ENCODE measurements around the gene SPACA1. TPM values are rescaled to one million over a fixed set of nuclear protein-coding genes. Genes with fewer than 3 reads are reported as not detected.

The SPACA1 gene
- total and polyA plus RNA-seq, 4 donors = not detected

DNA sequence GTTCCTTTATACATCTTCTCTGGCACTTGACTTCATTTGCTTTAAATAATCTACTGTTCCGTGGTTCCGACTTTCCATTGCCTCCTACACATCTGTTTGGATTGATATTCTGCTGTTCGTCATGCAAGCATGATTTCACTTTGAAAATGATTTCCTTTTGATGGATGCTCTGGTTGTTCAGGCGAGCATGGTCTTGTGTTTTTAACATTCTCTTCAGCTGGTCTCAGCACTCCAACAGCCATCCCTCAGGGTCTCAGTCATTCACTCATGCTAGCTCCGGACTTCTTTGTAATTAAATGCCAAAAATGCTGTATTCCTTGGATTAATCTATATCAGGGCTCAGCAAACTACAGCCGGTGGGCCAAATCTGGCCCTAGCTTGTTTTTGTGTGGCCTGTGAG, 27.2 kb upstream of the SPACA1 start:
- Histone ChIP-seq H3K4me3 (ENCODE audit: low read length in 2 of 2) (no peak overlapping the region), H3K36me3 (ENCODE audit: control insufficient read depth in 1 of 2, insufficient read depth in 2 of 2, low read length in 1 of 2) (no peaks in the 10 kb centered on the region), H3K9me3 (ENCODE audit: control insufficient read depth, low read length) (no peaks in the 10 kb centered on the region), H3K27ac (ENCODE audit: low read depth in 1 of 2, low read length in 2 of 2) (no peak overlapping the region), H3K27me3 (ENCODE audit: control insufficient read depth in 1 of 2, insufficient read depth in 2 of 2, low read length in 1 of 2) (no peaks in the 10 kb centered on the region), H3K4me1 (ENCODE audit: control insufficient read depth in 1 of 2, insufficient read depth in 2 of 2, low read length in 2 of 2) (no peaks in the 10 kb centered on the region)
- no peak for ATAC-seq (ENCODE audit: low FRiP score)
- WGBS, 2 donors = 37% methylated on average over 6 of the region's 6 CpGs
- intact Hi-C loops (cut with DNase I) = no loop called here
- no peak for DNase-seq

DNA sequence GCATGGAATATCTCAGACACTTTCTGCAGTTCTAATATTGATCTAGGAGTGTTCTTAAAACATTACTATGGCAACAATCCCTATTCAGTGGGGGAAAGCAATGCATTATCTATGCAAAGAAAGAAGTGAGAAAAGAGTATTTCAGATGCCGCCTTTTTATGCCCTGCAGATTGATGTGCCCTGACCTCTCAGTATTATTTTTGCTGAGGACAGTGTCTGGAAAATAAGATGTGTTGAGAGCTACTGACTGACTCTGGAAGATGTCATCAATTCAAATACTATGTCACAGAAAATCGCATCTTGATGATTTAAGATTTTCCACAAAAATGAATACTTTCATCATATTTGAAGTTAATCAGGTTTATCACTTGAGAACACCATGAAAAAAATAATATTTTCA, 22.9 kb upstream of the SPACA1 start:
- no peaks in the 10 kb centered on the region for H3K4me1 ChIP-seq (ENCODE audit: control insufficient read depth in 1 of 2, insufficient read depth in 2 of 2, low read length in 2 of 2)
- no peaks in the 10 kb centered on the region for H3K27me3 ChIP-seq (ENCODE audit: control insufficient read depth in 1 of 2, insufficient read depth in 2 of 2, low read length in 1 of 2)
- peaks cover 3% of the 10 kb centered on the region for H3K9me3 ChIP-seq (ENCODE audit: control insufficient read depth, low read length)
- H3K36me3 ChIP-seq (ENCODE audit: control insufficient read depth in 1 of 2, insufficient read depth in 2 of 2, low read length in 1 of 2) = peaks cover 0 to 2% of the 10 kb centered on the region in 2 donors
- no peak overlapping the region for H3K4me3 ChIP-seq (ENCODE audit: low read length in 2 of 2)
- no peak overlapping the region for H3K27ac ChIP-seq (ENCODE audit: low read depth in 1 of 2, low read length in 2 of 2)
- no peak for ATAC-seq (ENCODE audit: low FRiP score)
- DNase-seq = no peak
- WGBS, 2 donors = 30 to 40% methylated on average over 2 of the region's 2 CpGs
- intact Hi-C loops (cut with DNase I) = no loop called here

DNA sequence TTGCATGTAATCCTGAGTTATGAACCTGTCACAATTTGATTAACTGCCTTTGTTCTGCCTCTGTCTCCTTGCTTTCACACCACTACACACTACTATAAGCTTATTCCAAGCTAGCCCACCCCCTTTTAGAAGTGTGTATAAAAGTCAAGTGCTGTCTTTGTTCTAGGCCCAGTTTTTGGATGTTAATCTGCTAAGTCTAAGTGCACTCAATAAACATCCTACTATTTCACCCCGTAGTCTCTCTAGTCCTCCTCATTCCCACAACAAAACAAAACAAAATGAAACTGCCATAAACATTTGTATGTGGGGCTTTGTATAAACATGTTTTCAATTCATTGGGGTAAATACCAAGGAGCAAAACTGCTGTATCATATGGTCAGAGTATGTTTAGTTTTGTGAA, 16.1 kb upstream of the SPACA1 start:
- Histone ChIP-seq H3K9me3 (ENCODE audit: control insufficient read depth, low read length) (peaks cover 6% of the 10 kb centered on the region), H3K4me3 (ENCODE audit: low read length in 2 of 2) (no peak overlapping the region), H3K4me1 (ENCODE audit: control insufficient read depth in 1 of 2, insufficient read depth in 2 of 2, low read length in 2 of 2) (no peaks in the 10 kb centered on the region), H3K27ac (ENCODE audit: low read depth in 1 of 2, low read length in 2 of 2) (no peak overlapping the region), H3K27me3 (ENCODE audit: control insufficient read depth in 1 of 2, insufficient read depth in 2 of 2, low read length in 1 of 2) (no peaks in the 10 kb centered on the region), H3K36me3 (ENCODE audit: control insufficient read depth in 1 of 2, insufficient read depth in 2 of 2, low read length in 1 of 2) (peaks cover 0 to 2% of the 10 kb centered on the region in 2 donors)
- intact Hi-C loops (cut with DNase I) = no loop called here
- WGBS, 2 donors = 94 to 95% methylated on average over 1 of the region's 1 CpG
- no peak for ATAC-seq (ENCODE audit: low FRiP score)
- no peak for DNase-seq

DNA sequence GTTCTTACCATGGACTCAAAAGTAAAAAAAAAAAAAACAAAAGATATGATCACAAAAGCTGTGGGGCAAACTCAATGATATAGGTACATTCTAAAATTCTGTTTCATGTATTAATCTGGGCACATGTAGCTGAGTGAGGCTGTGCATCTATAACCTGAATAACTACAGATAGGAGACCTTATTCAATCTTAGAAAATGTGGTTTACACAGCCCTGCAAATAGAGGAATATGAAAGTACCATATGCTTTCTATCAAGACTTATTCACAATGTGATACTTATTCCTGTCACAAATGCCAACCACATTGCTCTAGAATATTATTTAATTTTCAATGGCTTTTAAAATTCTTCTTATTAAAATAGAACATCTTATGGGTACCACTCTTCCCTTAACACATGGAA, 3.1 kb upstream of the SPACA1 start:
- no peak for DNase-seq
- ATAC-seq (ENCODE audit: low FRiP score) = no peak
- H3K4me3 ChIP-seq (ENCODE audit: low read length in 2 of 2) = no peak overlapping the region
- H3K9me3 ChIP-seq (ENCODE audit: control insufficient read depth, low read length) = peaks cover 2% of the 10 kb centered on the region
- no peaks in the 10 kb centered on the region for H3K36me3 ChIP-seq (ENCODE audit: control insufficient read depth in 1 of 2, insufficient read depth in 2 of 2, low read length in 1 of 2)
- H3K27me3 ChIP-seq (ENCODE audit: control insufficient read depth in 1 of 2, insufficient read depth in 2 of 2, low read length in 1 of 2) = no peaks in the 10 kb centered on the region
- H3K4me1 ChIP-seq (ENCODE audit: control insufficient read depth in 1 of 2, insufficient read depth in 2 of 2, low read length in 2 of 2) = no peaks in the 10 kb centered on the region
- H3K27ac ChIP-seq (ENCODE audit: low read depth in 1 of 2, low read length in 2 of 2) = no peak overlapping the region
- intact Hi-C loops (cut with DNase I) = no loop called here

DNA sequence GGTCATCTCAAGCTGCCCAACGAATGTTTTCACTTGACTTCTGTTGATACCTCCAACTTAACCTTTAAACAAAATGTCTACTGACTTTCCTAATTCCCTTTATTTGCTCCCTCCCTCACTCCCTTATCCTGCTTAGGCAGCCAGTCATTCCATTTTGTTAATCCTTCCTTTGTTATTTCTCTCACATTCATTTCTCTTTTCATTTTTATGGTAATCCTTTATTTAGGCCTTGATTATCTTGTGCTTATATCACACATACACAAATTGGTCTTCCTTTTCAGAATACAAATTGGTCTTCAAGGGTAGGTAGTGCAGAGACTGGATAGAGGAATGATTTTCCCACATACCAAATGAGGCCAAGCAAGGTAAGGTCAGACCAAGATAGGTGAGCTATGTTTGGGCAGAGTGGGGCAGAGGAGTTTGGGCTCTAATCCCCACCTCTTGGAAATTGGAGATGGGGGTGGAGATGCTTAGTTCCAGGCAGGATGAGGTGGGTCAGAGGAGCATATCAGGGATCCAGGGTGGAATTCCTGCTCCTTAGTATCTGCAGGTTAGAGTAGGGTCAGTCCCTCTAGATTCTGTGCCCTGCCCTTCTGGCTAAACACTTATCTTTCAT, 2.0 kb upstream of the SPACA1 start:
- Histone ChIP-seq H3K9me3 (ENCODE audit: control insufficient read depth, low read length) (peaks cover 2% of the 10 kb centered on the region), H3K4me3 (ENCODE audit: low read length in 2 of 2) (no peak overlapping the region), H3K4me1 (ENCODE audit: control insufficient read depth in 1 of 2, insufficient read depth in 2 of 2, low read length in 2 of 2) (no peaks in the 10 kb centered on the region), H3K27ac (ENCODE audit: low read depth in 1 of 2, low read length in 2 of 2) (no peak overlapping the region), H3K36me3 (ENCODE audit: control insufficient read depth in 1 of 2, insufficient read depth in 2 of 2, low read length in 1 of 2) (no peaks in the 10 kb centered on the region), H3K27me3 (ENCODE audit: control insufficient read depth in 1 of 2, insufficient read depth in 2 of 2, low read length in 1 of 2) (no peaks in the 10 kb centered on the region)
- DNase-seq = no peak
- intact Hi-C loops (cut with DNase I) = no loop called here
- 78 to 94% methylated on average over 1 of the region's 1 CpG for WGBS, 2 donors
- no peak for ATAC-seq (ENCODE audit: low FRiP score)

DNA sequence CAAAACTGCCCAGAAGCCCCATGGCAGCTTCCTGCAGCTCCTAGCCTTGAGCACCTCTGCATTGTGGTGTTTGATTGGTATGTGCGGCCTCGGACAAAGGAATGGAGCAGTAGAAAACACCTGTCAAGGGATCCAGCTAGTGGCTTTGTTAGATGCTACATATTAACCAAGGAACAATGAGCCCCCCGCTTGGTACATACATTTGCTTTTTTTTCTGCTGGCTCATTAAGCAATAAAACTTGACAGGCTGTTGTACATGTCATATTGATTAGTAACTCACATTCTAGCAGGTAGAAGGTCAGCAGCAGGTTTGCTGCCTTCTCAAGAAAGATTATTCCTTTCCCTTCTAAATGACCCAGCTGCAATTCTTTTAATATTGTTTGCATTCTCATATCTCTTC, 937 bp downstream of the SPACA1 start:
- no peak for DNase-seq
- Histone ChIP-seq H3K4me3 (ENCODE audit: low read length in 2 of 2) (no peak overlapping the region), H3K27me3 (ENCODE audit: control insufficient read depth in 1 of 2, insufficient read depth in 2 of 2, low read length in 1 of 2) (no peaks in the 10 kb centered on the region), H3K9me3 (ENCODE audit: control insufficient read depth, low read length) (peaks cover 2% of the 10 kb centered on the region), H3K27ac (ENCODE audit: low read depth in 1 of 2, low read length in 2 of 2) (no peak overlapping the region), H3K36me3 (ENCODE audit: control insufficient read depth in 1 of 2, insufficient read depth in 2 of 2, low read length in 1 of 2) (no peaks in the 10 kb centered on the region), H3K4me1 (ENCODE audit: control insufficient read depth in 1 of 2, insufficient read depth in 2 of 2, low read length in 2 of 2) (no peaks in the 10 kb centered on the region)
- WGBS, 2 donors = 87 to 95% methylated on average over 3 of the region's 3 CpGs
- ATAC-seq (ENCODE audit: low FRiP score) = no peak
- intact Hi-C loops (cut with DNase I) = no loop called here

DNA sequence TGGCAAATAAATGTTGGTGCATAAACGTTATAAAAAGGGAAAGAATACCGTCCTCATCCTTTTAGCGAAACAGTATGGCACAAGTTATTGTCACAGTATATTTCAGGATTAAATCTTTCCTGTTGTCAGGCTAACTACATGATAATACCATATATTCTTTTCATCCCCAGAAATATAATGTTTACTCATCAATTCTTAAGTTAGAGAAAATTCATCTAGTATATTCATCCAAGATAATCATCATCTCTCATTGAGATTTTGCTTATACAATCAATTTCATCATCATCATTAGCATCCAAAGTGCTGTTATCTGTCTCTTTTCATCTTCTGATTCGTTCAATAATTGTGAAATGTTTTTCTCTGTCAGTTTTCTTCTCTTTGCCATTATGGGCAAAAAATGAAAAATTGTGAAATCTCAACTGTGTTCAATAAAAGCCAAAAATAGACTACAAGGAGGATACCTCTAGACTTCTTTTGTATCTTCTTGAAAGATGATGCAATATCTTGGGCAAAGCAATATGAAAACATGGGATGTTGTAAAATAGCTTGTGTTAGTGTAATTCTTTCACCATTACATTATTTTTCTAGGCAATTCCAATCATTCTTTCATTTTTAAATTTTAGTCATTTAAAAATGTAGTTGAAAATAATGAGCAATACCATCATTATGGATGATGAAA, 2.6 kb downstream of the SPACA1 start:
- Histone ChIP-seq H3K4me1 (ENCODE audit: control insufficient read depth in 1 of 2, insufficient read depth in 2 of 2, low read length in 2 of 2) (no peaks in the 10 kb centered on the region), H3K36me3 (ENCODE audit: control insufficient read depth in 1 of 2, insufficient read depth in 2 of 2, low read length in 1 of 2) (no peaks in the 10 kb centered on the region), H3K9me3 (ENCODE audit: control insufficient read depth, low read length) (peaks cover 2% of the 10 kb centered on the region), H3K27me3 (ENCODE audit: control insufficient read depth in 1 of 2, insufficient read depth in 2 of 2, low read length in 1 of 2) (no peaks in the 10 kb centered on the region), H3K27ac (ENCODE audit: low read depth in 1 of 2, low read length in 2 of 2) (no peak overlapping the region), H3K4me3 (ENCODE audit: low read length in 2 of 2) (no peak overlapping the region)
- ATAC-seq (ENCODE audit: low FRiP score) = no peak
- DNase-seq = no peak
- WGBS, 2 donors = 82 to 84% methylated on average over 4 of the region's 4 CpGs
- intact Hi-C loops (cut with DNase I) = no loop called here

DNA sequence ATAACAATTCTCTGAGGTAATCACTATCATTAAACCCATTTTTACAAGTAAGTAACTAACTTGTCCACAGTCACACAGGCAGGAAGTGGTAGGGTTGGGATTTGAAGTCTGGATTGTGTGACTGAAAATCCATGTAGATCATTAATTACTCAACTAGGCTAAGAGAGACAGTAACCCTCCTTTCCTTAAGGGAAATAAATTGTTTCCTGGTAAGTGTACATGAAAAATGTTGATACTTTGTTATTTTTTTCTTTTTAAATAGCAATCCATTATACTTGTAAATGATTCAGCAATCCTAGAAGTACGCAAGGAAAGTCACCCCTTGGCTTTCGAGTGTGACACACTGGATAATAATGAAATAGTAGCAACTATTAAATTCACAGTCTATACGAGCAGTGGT, 11.6 kb downstream of the SPACA1 start:
- ATAC-seq (ENCODE audit: low FRiP score) = no peak
- Histone ChIP-seq H3K36me3 (ENCODE audit: control insufficient read depth in 1 of 2, insufficient read depth in 2 of 2, low read length in 1 of 2) (no peaks in the 10 kb centered on the region), H3K9me3 (ENCODE audit: control insufficient read depth, low read length) (no peaks in the 10 kb centered on the region), H3K27ac (ENCODE audit: low read depth in 1 of 2, low read length in 2 of 2) (no peak overlapping the region), H3K4me1 (ENCODE audit: control insufficient read depth in 1 of 2, insufficient read depth in 2 of 2, low read length in 2 of 2) (no peaks in the 10 kb centered on the region), H3K27me3 (ENCODE audit: control insufficient read depth in 1 of 2, insufficient read depth in 2 of 2, low read length in 1 of 2) (no peaks in the 10 kb centered on the region), H3K4me3 (ENCODE audit: low read length in 2 of 2) (no peak overlapping the region)
- intact Hi-C loops (cut with DNase I) = no loop called here
- WGBS, 2 donors = 61 to 68% methylated on average over 3 of the region's 3 CpGs
- DNase-seq = no peak

DNA sequence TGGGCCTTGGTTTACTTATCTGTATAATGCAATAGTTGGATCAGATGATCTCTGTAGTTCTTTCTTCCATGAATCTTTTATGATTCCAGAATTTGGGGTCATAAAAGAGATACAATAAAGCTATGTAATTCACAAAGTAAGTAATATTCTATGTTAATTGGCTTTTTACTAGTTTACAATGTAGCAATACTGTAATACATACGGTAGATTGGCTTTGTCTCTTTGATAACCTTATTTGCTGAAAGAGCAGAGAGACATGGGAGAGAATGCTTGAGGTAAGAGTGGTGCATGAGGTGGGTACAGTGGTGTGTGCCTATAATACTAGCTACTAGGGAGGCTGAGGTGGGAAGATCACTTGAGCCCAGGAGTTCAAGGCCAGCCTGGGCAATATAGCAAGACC, 14.7 kb downstream of the SPACA1 start:
- no peaks in the 10 kb centered on the region for H3K9me3 ChIP-seq (ENCODE audit: control insufficient read depth, low read length)
- no peaks in the 10 kb centered on the region for H3K27me3 ChIP-seq (ENCODE audit: control insufficient read depth in 1 of 2, insufficient read depth in 2 of 2, low read length in 1 of 2)
- no peaks in the 10 kb centered on the region for H3K36me3 ChIP-seq (ENCODE audit: control insufficient read depth in 1 of 2, insufficient read depth in 2 of 2, low read length in 1 of 2)
- H3K4me1 ChIP-seq (ENCODE audit: control insufficient read depth in 1 of 2, insufficient read depth in 2 of 2, low read length in 2 of 2) = no peaks in the 10 kb centered on the region
- 85 to 96% methylated on average over 1 of the region's 1 CpG for WGBS, 2 donors
- H3K27ac ChIP-seq (ENCODE audit: low read depth in 1 of 2, low read length in 2 of 2) = no peak overlapping the region
- ATAC-seq (ENCODE audit: low FRiP score) (no peak), DNase-seq (no peak)
- no peak overlapping the region for H3K4me3 ChIP-seq (ENCODE audit: low read length in 2 of 2)
- intact Hi-C loops (cut with DNase I) = no loop called here

Measured in aorta (tissue), 5 donors.